Neuron (in vitro differentiated cells): ENCODE measurements around the gene DYRK1A.

Experiments used
- H2AFZ ChIP-seq: one replicate; pipeline ENCODE4 v1.6.1; 2013; ENCODE audit warnings: low read depth, mild to moderate bottlenecking, inconsistent platforms, low read length, moderate library complexity
- H3K27me3 ChIP-seq: one replicate; pipeline ENCODE4 v1.6.1; 2013; ENCODE audit warnings: low read length; ENCODE audit not compliant: insufficient read depth
- H3K36me3 ChIP-seq: one replicate; pipeline ENCODE4 v1.6.1; 2013; ENCODE audit warnings: low read length; ENCODE audit not compliant: insufficient read depth
- H3K4me1 ChIP-seq: one replicate; pipeline ENCODE4 v1.6.1; 2013; ENCODE audit warnings: low read length; ENCODE audit not compliant: insufficient read depth
- H3K4me3 ChIP-seq: 2 replicates; pipeline ENCODE4 v1.5.1; 2013; ENCODE audit warnings: mild to moderate bottlenecking, low read length, moderate library complexity
- H3K9me3 ChIP-seq: one replicate; pipeline ENCODE4 v1.6.1; 2013; ENCODE audit warnings: low read length

DYRK1A gene

GRCh38 chr21:37454869-37455503 lies 88.4 kb downstream of the DYRK1A start:
- peaks cover 16% of the 10 kb centered on the region for H3K4me1 ChIP-seq

GRCh38 chr21:37455504-37455911 lies 88.9 kb downstream of the DYRK1A start:
- peaks cover 10% of the 10 kb centered on the region for H3K36me3 ChIP-seq
- peaks cover 16% of the 10 kb centered on the region for H3K4me1 ChIP-seq
- no peak overlapping the region for H2AFZ ChIP-seq
- H3K4me3 ChIP-seq: no peak overlapping the region
- H3K27me3 ChIP-seq: no peaks in the 10 kb centered on the region
- H3K9me3 ChIP-seq: no peaks in the 10 kb centered on the region

More at GRCh38 chr21:37454869-37455503, 88.4 kb downstream of the DYRK1A start:
- H3K27me3 ChIP-seq: no peaks in the 10 kb centered on the region
- peaks cover 11% of the 10 kb centered on the region for H3K36me3 ChIP-seq
- H3K9me3 ChIP-seq: no peaks in the 10 kb centered on the region
- no peak overlapping the region for H3K4me3 ChIP-seq
- no peak overlapping the region for H2AFZ ChIP-seq

GRCh38 chr21:37458669-37459276 lies 92.2 kb downstream of the DYRK1A start:
- no peaks in the 10 kb centered on the region for H3K9me3 ChIP-seq

GRCh38 chr21:37459575-37459974 lies 93.0 kb downstream of the DYRK1A start:
- no peak overlapping the region for H3K4me3 ChIP-seq
- H3K4me1 ChIP-seq: peaks cover 16% of the 10 kb centered on the region
- H3K36me3 ChIP-seq: peaks cover 8% of the 10 kb centered on the region
- no peaks in the 10 kb centered on the region for H3K9me3 ChIP-seq
- no peak overlapping the region for H2AFZ ChIP-seq
- no peaks in the 10 kb centered on the region for H3K27me3 ChIP-seq

More at GRCh38 chr21:37458669-37459276, 92.2 kb downstream of the DYRK1A start:
- Histone ChIP-seq H3K4me3 (no peak overlapping the region), H3K27me3 (no peaks in the 10 kb centered on the region), H3K36me3 (peaks cover 8% of the 10 kb centered on the region), H3K4me1 (peaks cover 16% of the 10 kb centered on the region), H2AFZ (no peak overlapping the region)

- Histone ChIP-seq H2AFZ (no peak overlapping the region), H3K9me3 (no peaks in the 10 kb centered on the region), H3K36me3 (peaks cover 8% of the 10 kb centered on the region), H3K27me3 (no peaks in the 10 kb centered on the region), H3K4me1 (peaks cover 16% of the 10 kb centered on the region), H3K4me3 (no peak overlapping the region)
Observed at GRCh38 chr21:37460196-37460595, 93.6 kb downstream of the DYRK1A start.

- Histone ChIP-seq H3K27me3 (no peaks in the 10 kb centered on the region), H3K36me3 (peaks cover 8% of the 10 kb centered on the region), H3K9me3 (no peaks in the 10 kb centered on the region), H3K4me3 (no peak overlapping the region), H2AFZ (no peak overlapping the region), H3K4me1 (peaks cover 16% of the 10 kb centered on the region)
Observed at GRCh38 chr21:37461479-37461878, 94.9 kb downstream of the DYRK1A start.

GRCh38 chr21:37462087-37462861 lies 95.7 kb downstream of the DYRK1A start:
- no peaks in the 10 kb centered on the region for H3K9me3 ChIP-seq
- H3K4me3 ChIP-seq: no peak overlapping the region
- H2AFZ ChIP-seq: no peak overlapping the region
- no peaks in the 10 kb centered on the region for H3K27me3 ChIP-seq
- peaks cover 16% of the 10 kb centered on the region for H3K4me1 ChIP-seq
- peaks cover 12% of the 10 kb centered on the region for H3K36me3 ChIP-seq

- H3K36me3 ChIP-seq: peaks cover 16% of the 10 kb centered on the region
- no peak overlapping the region for H3K4me3 ChIP-seq
- peaks cover 11% of the 10 kb centered on the region for H3K4me1 ChIP-seq
- H3K9me3 ChIP-seq: peaks cover 3% of the 10 kb centered on the region
- H2AFZ ChIP-seq: no peak overlapping the region
- no peaks in the 10 kb centered on the region for H3K27me3 ChIP-seq
Observed at GRCh38 chr21:37463083-37463801, 96.7 kb downstream of the DYRK1A start.

- Histone ChIP-seq H2AFZ (no peak overlapping the region), H3K36me3 (peaks cover 18% of the 10 kb centered on the region), H3K4me3 (no peak overlapping the region), H3K4me1 (peaks cover 3% of the 10 kb centered on the region), H3K27me3 (no peaks in the 10 kb centered on the region), H3K9me3 (peaks cover 7% of the 10 kb centered on the region)
Observed at GRCh38 chr21:37467082-37467481, 100.5 kb downstream of the DYRK1A start.

GRCh38 chr21:37468909-37469308 lies 102.3 kb downstream of the DYRK1A start:
- no peak overlapping the region for H2AFZ ChIP-seq
- no peaks in the 10 kb centered on the region for H3K4me1 ChIP-seq
- H3K9me3 ChIP-seq: peaks cover 7% of the 10 kb centered on the region
- peaks cover 26% of the 10 kb centered on the region for H3K36me3 ChIP-seq
- no peaks in the 10 kb centered on the region for H3K27me3 ChIP-seq
- H3K4me3 ChIP-seq: no peak overlapping the region

- Histone ChIP-seq H3K9me3 (peaks cover 7% of the 10 kb centered on the region), H3K36me3 (peaks cover 30% of the 10 kb centered on the region), H3K4me1 (no peaks in the 10 kb centered on the region), H2AFZ (no peak overlapping the region), H3K27me3 (no peaks in the 10 kb centered on the region), H3K4me3 (no peak overlapping the region)
Observed at GRCh38 chr21:37469441-37469840, 102.9 kb downstream of the DYRK1A start.

- Histone ChIP-seq H3K4me3 (no peak overlapping the region), H3K27me3 (no peaks in the 10 kb centered on the region), H3K4me1 (no peaks in the 10 kb centered on the region), H3K9me3 (peaks cover 7% of the 10 kb centered on the region), H3K36me3 (peaks cover 33% of the 10 kb centered on the region), H2AFZ (no peak overlapping the region)
Observed at GRCh38 chr21:37472581-37472980, 106.0 kb downstream of the DYRK1A start.

- H2AFZ ChIP-seq: no peak overlapping the region
- no peaks in the 10 kb centered on the region for H3K4me1 ChIP-seq
- H3K9me3 ChIP-seq: peaks cover 3% of the 10 kb centered on the region
- peaks cover 32% of the 10 kb centered on the region for H3K36me3 ChIP-seq
- no peaks in the 10 kb centered on the region for H3K27me3 ChIP-seq
- no peak overlapping the region for H3K4me3 ChIP-seq
Observed at GRCh38 chr21:37473491-37473890, 106.9 kb downstream of the DYRK1A start.
